OCI-LY7 (cell line): ENCODE data around the gene METTL3. TPM values are rescaled to one million over a fixed set of nuclear protein-coding genes. Genes with fewer than 3 reads are reported as not detected.

ENCODE experiments used
- BruUV-seq: library from RNA; stranded (reverse); fragments of 400-500 nt; replicated peaks from 2 replicates; lab custom pipeline; 2021; lab: Mats Ljungman, UMichigan
- CTCF ChIA-PET: fragments of 300-600 bp; sonication (Branson Sonifier 250); formaldehyde crosslinking; loops from one replicate; lab custom pipeline; 2022; ENCODE audit warnings: antibody characterized with exemption; ENCODE audit not compliant: unreplicated experiment; lab: Charles Lee
- POLR2A ChIA-PET: fragments of 300-600 bp; sonication (Branson Sonifier 250); formaldehyde crosslinking; loops from one replicate; lab custom pipeline; 2022; ENCODE audit warnings: antibody characterized with exemption; lab: Charles Lee
- DNase-seq: peaks from one replicate; pipeline ENCODE4 v3.0.0-alpha.2; 2015; ENCODE audit warnings: low spot score
- H2AFZ ChIP-seq: fragments of 200-600 bp; sonication (generic), shearing (Covaris generic); 2 replicates; pipeline ENCODE4 v1.6.1; 2014; ENCODE audit warnings: mild to moderate bottlenecking, antibody characterized with exemption, low read length, moderate library complexity
- H3K27ac ChIP-seq: fragments of 200-600 bp; sonication (generic); 2 replicates; pipeline ENCODE4 v1.5.1; 2014; ENCODE audit warnings: mixed run types, low read depth, mild to moderate bottlenecking, moderate library complexity, low read length, inconsistent platforms; ENCODE audit not compliant: poor library complexity, severe bottlenecking
- H3K36me3 ChIP-seq: fragments of 200-600 bp; sonication (generic); 2 replicates; pipeline ENCODE4 v1.6.1; 2014; ENCODE audit warnings: mild to moderate bottlenecking, antibody characterized with exemption, low read length, moderate library complexity, mixed read lengths; ENCODE audit not compliant: insufficient read depth
- H3K4me1 ChIP-seq: fragments of 200-600 bp; sonication (generic); 2 replicates; pipeline ENCODE4 v1.5.1; 2014; ENCODE audit warnings: mild to moderate bottlenecking, low read length; ENCODE audit not compliant: insufficient read depth, poor library complexity, severe bottlenecking
- H3K4me2 ChIP-seq: fragments of 200-600 bp; sonication (generic); 2 replicates; pipeline ENCODE4 v1.6.1; 2014; ENCODE audit warnings: mild to moderate bottlenecking, low read length
- H3K4me3 ChIP-seq: fragments of 200-600 bp; sonication (generic); 2 replicates; pipeline ENCODE4 v1.5.1; 2014; ENCODE audit warnings: mild to moderate bottlenecking, low read depth, low read length; ENCODE audit not compliant: poor library complexity, severe bottlenecking
- H3K79me2 ChIP-seq: fragments of 200-600 bp; sonication (generic); 2 replicates; pipeline ENCODE4 v1.6.1; 2016; ENCODE audit warnings: low read depth, mild to moderate bottlenecking, low read length, moderate library complexity, mixed read lengths; ENCODE audit not compliant: insufficient read depth
- H3K9me2 ChIP-seq: fragments of 200-600 bp; sonication (generic); 2 replicates; pipeline ENCODE4 v1.6.1; 2016; ENCODE audit warnings: mild to moderate bottlenecking, low read length, mixed read lengths; ENCODE audit not compliant: insufficient read depth
- H3K9me3 ChIP-seq: fragments of 200-600 bp; sonication (generic); 2 replicates; pipeline ENCODE4 v1.6.1; 2014; ENCODE audit warnings: mild to moderate bottlenecking, mixed run types, low read length, mixed read lengths
- H4K20me1 ChIP-seq: fragments of 200-600 bp; sonication (generic); 2 replicates; pipeline ENCODE4 v1.6.1; 2014; ENCODE audit warnings: mild to moderate bottlenecking, antibody characterized with exemption, low read length, moderate library complexity, mixed read lengths; ENCODE audit not compliant: insufficient read depth
- CTCF ChIP-seq: fragments of 200-600 bp; sonication (generic); conservative IDR thresholded peaks from 2 replicates; pipeline ENCODE4 v1.5.1; 2014; ENCODE audit warnings: mild to moderate bottlenecking, antibody characterized with exemption, low read length, moderate library complexity, mixed read lengths
- EZH2phosphoT487 ChIP-seq: fragments of 200-600 bp; sonication (generic); IDR thresholded peaks from 2 replicates; pipeline ENCODE4 v1.6.1; 2018; ENCODE audit warnings: low read depth, borderline replicate concordance, mild to moderate bottlenecking, mixed run types, antibody characterized with exemption, low read length, moderate library complexity, mixed read lengths
- intact Hi-C: fragments of 100-400 bp; cut with micrococcal nuclease; formaldehyde crosslinking; loops from one replicate; pipeline ENCODE4 v1.10.0; 2022; ENCODE audit not compliant: unreplicated experiment
- total RNA-seq, 2 experiments: library from RNA; depleted of rRNA in 1 of 2; stranded (reverse); fragments of >200 nt in 1 of 2; shearing (Covaris generic) in 1 of 2; gene quantifications; 2 replicates each; pipeline ENCODE4 v1.2.3, GENCODE V29; 2014 to 2022

METTL3 gene
- total RNA-seq, 2 experiments from 2014 or later, result 101 to 145 TPM

- Histone ChIP-seq H3K79me2 (peaks cover 46% of the 10 kb centered on the region), H4K20me1 (peaks cover 12% of the 10 kb centered on the region; the same call in 1 of the 2 replicates), H3K9me2 (no peaks in the 10 kb centered on the region), H3K4me2 (peak within 1 kb of the TSS; percentile 88), H3K9me3 (no peaks in the 10 kb centered on the region), H3K4me1 (peaks cover 18% of the 10 kb centered on the region), H3K4me3 (peak within 1 kb of the TSS; percentile 91), H3K36me3 (peaks cover 42% of the 10 kb centered on the region), H2AFZ (peak within 1 kb of the TSS; percentile 94), H3K27ac (peak within 1 kb of the TSS; percentile 73)
- CTCF ChIA-PET, result interaction anchor here (0.6 to 1.7 kb wide), 6 partner anchors 12 to 353 kb away, joined by 3 to 5 read pairs (median 4); no protein-coding TSS in a partner anchor
- POLR2A ChIA-PET, result interaction anchor here (0.6 to 4.1 kb wide), 17 partner anchors 9 to 1848 kb away, joined by 3 to 35 read pairs (median 4); partner anchors contain the start of genes RAB2B, SALL2 and TOX4
- BruUV-seq, result no TSS peak
- TF ChIP-seq EZH2phosphoT487, result no peak
- TF ChIP-seq CTCF, result peak; percentile 87
- intact Hi-C loops, result loop anchor here (1.0 to 2.0 kb wide), 5 partner anchors 19 to 101 kb away; partner anchors contain the start of genes SUPT16H and TOX4
- peak; percentile 100 for DNase-seq
Measured at GRCh38 chr14:21455912-21456667, 55.0 kb downstream of the METTL3 start, which contains the start of gene CHD8. Gene CHD8 (minus strand): TSS chr14:21456123. CDS start chr14:21431643, 24,480 bp downstream.

GRCh38 chr14:21455592-21455911 is 55.6 kb downstream of the METTL3 start:
- intact Hi-C loops, result no loop called here
- peak overlapping the region; percentile 70; the same call in 1 of the 2 replicates for H2AFZ ChIP-seq
- no TSS peak for BruUV-seq
- H3K79me2 ChIP-seq, result peaks cover 52% of the 10 kb centered on the region
- H3K4me2 ChIP-seq, result peak overlapping the region; percentile 88
- H3K4me1 ChIP-seq, result peaks cover 18% of the 10 kb centered on the region
- peaks cover 12% of the 10 kb centered on the region; the same call in 1 of the 2 replicates for H4K20me1 ChIP-seq
- ChIA-PET POLR2A (interaction anchor here (0.9 to 4.1 kb wide), 11 partner anchors 9 to 186 kb away, joined by 3 to 35 read pairs (median 4); partner anchors contain the start of genes RAB2B, SALL2 and TOX4), CTCF (interaction anchor here (0.6 to 1.7 kb wide), 6 partner anchors 11 to 352 kb away, joined by 3 to 5 read pairs (median 4); no protein-coding TSS in a partner anchor)
- peak overlapping the region; percentile 73 for H3K27ac ChIP-seq
- H3K36me3 ChIP-seq, result peaks cover 38% of the 10 kb centered on the region
- DNase-seq, result no peak
- H3K9me2 ChIP-seq, result no peaks in the 10 kb centered on the region
- H3K9me3 ChIP-seq, result no peaks in the 10 kb centered on the region
- no peak for TF ChIP-seq CTCF
- no peak for TF ChIP-seq EZH2phosphoT487
- peak overlapping the region; percentile 91 for H3K4me3 ChIP-seq
